GM21367 (cell line): ENCODE measurements around the gene CACNA1F.

Source experiments
- ATAC-seq: cut with Tn5 transposase; IDR thresholded peaks from one replicate; pipeline ENCODE4 v1.9.1; 2021; ENCODE audit not compliant: unreplicated experiment

The CACNA1F gene

DNA sequence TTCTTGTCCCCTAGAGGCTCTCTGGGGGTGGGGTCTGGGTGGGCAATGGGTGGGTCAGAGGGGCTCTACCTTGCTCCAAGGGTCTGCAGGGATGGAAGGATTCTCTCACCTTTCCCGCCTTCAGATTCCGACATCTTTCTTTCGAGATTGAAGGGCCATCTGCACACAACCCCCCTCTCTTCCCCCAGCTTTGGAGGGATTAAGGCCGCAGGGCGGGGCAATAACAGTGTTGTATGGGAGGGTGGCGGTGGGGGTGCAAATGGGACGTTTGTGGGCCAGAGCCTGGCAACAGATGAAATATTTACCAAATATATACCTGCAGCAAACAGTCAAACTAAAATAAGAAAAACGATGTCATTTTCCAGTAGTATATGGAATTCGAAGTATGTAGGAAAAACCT, at the start of gene CACNA1F:
Gene CACNA1F (minus strand): TSS at position 165 of the 400 bp plus-strand sequence. CDS start 31 bp downstream, at position 134.
- ATAC-seq, result no peak

DNA sequence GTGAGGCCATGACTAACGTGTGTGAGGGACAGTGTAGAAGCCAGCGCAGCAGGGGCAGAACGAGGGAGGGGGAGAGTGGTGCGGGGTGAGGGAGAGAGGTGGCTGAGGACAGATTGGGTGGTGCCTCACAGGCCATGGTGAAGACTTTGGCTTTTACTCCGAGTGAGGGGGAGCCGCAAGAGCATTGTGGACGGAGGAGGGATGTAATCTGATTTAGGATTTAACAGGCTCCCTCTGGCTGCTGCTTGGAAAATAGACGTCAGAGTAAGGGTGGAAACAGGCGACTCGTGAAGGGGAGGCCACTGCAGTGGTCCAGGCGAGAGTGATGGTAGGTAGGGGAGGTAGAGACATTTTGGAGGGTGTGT, 49.5 kb upstream of the CACNA1F start:
- ATAC-seq, result no peak

- no peak for ATAC-seq
Observed at GRCh38 chrX:49278081-49278480, 44.9 kb upstream of the CACNA1F start.

DNA sequence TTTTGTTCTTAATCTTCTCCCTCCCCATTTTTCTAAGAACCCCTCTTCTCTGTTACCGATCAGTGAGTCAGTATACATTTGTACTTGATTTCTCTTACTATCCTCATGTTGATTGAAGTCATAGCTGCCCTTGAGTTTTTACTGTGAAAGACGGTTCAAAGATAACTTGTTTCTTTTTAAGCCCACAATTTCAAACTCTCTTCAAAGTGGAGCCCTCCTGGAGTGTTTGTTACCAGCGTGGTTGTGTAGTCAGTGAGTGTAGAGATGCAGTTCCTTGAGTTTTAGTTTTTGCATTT, 44.3 kb upstream of the CACNA1F start:
- no peak for ATAC-seq

GRCh38 chrX:49276671-49277534, 43.8 kb upstream of the CACNA1F start:
- no peak for ATAC-seq

DNA sequence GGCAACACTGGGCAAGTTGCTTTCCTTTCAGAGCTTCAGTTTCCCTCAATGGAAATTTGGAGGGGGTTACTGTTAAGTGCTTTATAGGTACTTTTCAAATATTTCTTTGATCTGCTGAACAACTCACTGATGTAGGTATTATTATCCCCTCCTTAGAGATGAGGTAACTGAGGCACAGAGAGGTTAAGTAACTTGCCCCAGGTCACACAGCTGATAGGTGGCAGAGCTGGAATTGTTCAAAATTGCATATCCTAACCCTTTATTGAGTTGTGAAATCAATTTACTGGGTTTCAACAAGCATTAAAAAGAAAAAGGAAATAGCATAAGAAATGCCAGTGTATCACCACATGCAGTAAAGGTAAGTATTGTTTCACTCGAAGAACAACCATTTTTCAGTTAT, 43.1 kb upstream of the CACNA1F start:
- no peak for ATAC-seq

DNA sequence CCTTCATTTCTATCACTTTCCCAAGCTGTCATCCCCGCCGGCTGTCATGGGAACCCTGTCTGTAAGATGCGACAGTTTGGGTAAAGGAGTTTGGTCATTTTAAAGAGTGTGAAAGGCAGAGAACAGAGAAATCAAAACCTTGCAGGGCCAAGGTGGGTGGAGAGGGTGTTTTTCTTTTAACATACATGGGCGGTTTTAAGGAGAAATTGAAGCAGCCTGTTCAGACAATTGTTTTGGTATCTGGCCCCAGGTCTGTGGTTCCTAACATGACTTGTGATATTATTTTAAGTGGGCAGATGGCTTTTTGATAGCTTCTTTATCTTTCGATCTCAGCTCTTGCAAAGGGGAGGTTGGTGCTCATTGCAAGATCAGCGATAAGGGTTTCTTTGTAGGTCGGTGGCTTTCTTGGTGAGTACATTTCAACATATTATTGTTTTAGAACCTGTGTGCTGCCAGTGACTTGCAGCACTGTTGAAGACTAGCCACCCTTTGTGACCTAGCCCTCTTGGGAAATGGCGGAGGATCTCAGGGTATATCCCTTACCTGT, 40.1 kb upstream of the CACNA1F start:
- ATAC-seq, result no peak

- ATAC-seq, result no peak
Observed at GRCh38 chrX:49272421-49272820, 39.3 kb upstream of the CACNA1F start.

DNA sequence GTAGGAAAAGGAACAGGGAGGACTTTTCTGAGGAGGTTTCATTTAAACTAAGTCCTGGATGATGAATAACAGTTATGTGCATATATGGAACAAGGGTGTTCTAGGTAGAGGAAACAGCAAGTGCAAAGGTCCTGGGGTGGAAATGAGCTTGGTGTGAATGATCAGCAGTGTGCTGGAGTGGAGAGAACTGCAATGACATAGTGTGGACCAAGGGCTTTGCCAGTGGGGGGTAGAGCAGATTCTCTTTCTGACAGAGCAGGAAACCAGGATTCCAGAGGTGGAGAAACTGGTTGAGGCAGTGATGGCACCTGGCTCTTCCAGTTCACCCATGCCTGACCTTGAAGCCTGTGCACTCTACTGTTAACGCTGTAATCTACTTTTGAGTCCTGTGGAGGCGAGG, 38.2 kb upstream of the CACNA1F start:
- ATAC-seq, result no peak

- ATAC-seq, result no peak
Observed at GRCh38 chrX:49270249-49270921, 37.2 kb upstream of the CACNA1F start.

- no peak for ATAC-seq
Observed at GRCh38 chrX:49269767-49270248, 36.7 kb upstream of the CACNA1F start, which contains the start of gene PPP1R3F. TSS of gene PPP1R3F (plus strand) at chrX:49269793. CDS start at chrX:49269870, 77 bp downstream.

DNA sequence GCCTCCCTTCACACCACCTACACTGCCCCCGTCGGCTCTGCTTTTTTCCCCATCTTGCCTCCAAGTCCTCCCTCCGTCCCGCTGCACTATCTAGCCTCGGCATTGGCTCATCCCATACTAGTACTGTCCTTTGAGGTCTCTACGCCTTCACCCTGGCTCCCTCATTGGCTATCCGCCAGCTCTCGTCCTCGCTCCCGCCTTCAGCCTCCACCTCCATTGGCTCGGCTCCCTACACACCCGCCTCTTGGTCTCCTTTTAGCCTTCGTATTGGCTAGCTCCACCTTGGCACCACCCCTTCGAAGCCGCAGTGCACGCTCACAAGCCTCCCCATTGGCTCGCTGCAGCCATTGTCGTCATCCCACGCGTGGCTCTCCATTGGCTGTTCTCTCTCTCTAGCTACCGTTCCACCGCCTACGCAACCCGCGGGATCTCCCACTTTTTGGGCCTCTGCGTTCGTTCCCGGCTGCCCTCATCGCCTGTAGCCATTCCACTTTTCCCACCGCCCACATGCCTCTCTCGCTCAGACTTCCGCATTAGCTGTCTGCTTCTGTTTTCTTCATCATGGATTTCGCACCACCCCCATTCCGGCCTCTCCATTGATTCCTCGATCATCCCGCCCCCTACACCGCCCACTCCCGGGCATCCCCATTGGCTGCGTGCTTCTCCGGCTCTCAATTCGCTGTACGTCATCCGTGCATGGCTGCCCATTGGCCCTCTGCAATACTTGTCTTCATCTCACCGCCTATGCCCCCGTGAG, 36.0 kb upstream of the CACNA1F start:
- peak; percentile 86 for ATAC-seq

DNA sequence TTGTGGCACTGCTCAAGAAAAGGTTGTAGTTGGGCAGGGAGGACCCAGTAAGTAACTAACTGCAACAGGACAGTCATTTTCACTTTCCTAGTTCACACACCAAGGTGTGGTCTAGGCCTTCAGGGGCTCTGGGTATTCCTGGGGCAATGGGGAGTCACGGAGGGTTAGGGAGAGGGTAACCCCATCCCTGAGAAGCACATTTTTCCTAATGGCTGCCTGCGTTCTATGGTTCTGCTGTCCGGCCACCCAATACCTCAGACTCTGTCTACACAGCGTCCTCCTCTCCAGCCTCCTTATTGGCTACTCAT, 35.5 kb upstream of the CACNA1F start:
- ATAC-seq, result no peak

- ATAC-seq, result no peak
Observed at GRCh38 chrX:49266523-49267445, 33.6 kb upstream of the CACNA1F start.

GRCh38 chrX:49264460-49264859, 31.3 kb upstream of the CACNA1F start, which contains the start of gene FOXP3:
TSS of gene FOXP3 (minus strand) at chrX:49264710. CDS start at chrX:49258505, 6,205 bp downstream.
- ATAC-seq, result no peak

- ATAC-seq, result no peak
Observed at GRCh38 chrX:49263631-49264030, 30.5 kb upstream of the CACNA1F start.

DNA sequence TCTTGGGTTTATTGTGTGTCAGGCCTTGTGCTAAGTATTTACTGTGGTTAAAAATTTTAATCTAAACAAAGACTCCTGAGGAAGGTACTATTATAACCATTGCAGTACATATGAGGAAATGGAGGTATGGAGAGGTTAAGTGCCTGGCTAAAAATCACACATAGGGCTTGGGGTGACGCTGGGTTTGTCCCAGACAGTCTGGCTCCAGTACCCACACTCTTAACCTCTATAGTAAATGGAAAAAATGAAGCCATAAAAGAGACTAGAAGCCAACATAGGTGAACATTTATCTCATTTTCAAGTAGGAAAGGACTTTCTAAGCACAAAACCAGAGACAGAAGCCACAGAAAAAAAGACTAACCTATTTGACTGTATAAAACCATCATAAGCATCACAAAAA, 29.5 kb upstream of the CACNA1F start:
- no peak for ATAC-seq

- no peak for ATAC-seq
Observed at GRCh38 chrX:49260221-49260985, 27.3 kb upstream of the CACNA1F start.

DNA sequence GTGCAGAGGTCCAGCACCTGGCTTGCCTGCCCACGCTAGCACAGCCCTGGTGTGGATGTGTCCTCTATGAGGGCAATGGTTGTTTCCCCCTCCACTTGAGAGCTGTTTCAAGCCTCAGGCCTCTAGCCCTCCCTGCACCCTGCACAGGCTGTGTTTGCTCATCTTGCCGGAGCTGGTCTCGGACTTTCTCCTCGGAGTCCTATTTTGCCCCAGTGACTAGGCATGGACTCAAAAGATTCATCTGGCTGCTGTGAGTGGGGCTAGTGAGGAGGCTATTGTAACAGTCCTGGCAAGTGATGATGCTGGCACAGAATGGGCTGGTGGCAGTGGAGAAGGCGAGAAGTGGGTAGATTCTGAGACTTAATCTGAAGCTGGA, 25.6 kb upstream of the CACNA1F start:
- no peak for ATAC-seq
